Nephron progenitor cell (in vitro differentiated cells): Measurements from ENCODE around the gene ANKRD11.

Experiments
- DNase-seq: peaks from one replicate; pipeline ENCODE4 v3.0.0; 2021
- H3K27ac Mint-ChIP-seq: 2 replicates; pipeline ENCODE4 v1.8.0; 2021; ENCODE audit warnings: mild to moderate bottlenecking, moderate library complexity, mixed read lengths
- H3K27me3 Mint-ChIP-seq: 2 replicates; pipeline ENCODE4 v1.8.0; 2021; ENCODE audit warnings: mild to moderate bottlenecking, low read depth, mixed read lengths; ENCODE audit not compliant: poor library complexity
- H3K36me3 Mint-ChIP-seq: 2 replicates; pipeline ENCODE4 v1.8.0; 2021; ENCODE audit warnings: low read depth, mixed read lengths
- H3K4me1 Mint-ChIP-seq: 2 replicates; pipeline ENCODE4 v1.8.0; 2021; ENCODE audit warnings: mixed read lengths
- H3K4me3 Mint-ChIP-seq: 2 replicates; pipeline ENCODE4 v1.8.0; 2021; ENCODE audit warnings: mild to moderate bottlenecking, moderate library complexity, mixed read lengths
- H3K9me3 Mint-ChIP-seq: 2 replicates; pipeline ENCODE4 v1.8.0; 2021; ENCODE audit warnings: mild to moderate bottlenecking, moderate library complexity, mixed read lengths
- TF ChIP-seq, protein P1 (sequence below): fragments of 200-600 bp; sonication (generic); IDR thresholded peaks from 2 replicates; pipeline ENCODE4 v1.5.0; 2021; ENCODE audit warnings: antibody characterized with exemption

Gene ANKRD11

DNA sequence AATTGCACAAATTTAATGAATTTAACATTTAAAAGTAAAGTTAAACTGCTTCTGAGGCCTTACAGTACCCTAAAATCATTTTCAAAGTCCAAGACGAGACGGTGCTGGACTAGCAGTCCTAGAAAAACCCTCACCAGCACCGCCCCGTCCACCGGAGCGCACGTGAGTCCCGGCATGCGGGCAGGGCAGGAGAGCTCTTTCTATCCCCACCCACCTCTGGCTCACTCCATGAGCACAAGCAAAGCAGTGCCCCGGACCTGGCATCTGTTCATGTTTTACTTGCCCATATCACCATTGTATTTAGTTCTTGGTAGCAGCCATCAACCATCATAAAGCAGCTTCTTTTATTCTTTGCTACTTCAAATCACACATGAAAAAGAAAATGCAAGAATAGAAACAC lies 41.7 kb downstream of the ANKRD11 start:
- no peak overlapping the region for H3K27ac Mint-ChIP-seq

DNA sequence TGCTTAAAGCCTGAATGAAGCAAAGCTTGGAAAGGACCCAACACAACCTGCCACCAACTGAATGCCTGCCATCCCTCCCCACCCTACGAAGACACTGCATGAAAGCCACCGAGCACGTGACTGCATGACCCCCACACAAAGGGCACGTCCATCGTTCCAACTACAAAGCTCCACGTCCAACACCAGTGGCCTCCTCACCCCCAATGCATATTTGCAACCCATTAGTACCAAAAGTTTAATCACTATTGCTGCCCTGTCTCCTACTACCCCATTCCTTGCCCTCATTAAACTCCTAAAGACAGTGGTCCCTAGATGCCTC lies 43.4 kb downstream of the ANKRD11 start:
- H3K27ac Mint-ChIP-seq: peak overlapping the region; percentile 97
- TF ChIP-seq, protein P1, sequence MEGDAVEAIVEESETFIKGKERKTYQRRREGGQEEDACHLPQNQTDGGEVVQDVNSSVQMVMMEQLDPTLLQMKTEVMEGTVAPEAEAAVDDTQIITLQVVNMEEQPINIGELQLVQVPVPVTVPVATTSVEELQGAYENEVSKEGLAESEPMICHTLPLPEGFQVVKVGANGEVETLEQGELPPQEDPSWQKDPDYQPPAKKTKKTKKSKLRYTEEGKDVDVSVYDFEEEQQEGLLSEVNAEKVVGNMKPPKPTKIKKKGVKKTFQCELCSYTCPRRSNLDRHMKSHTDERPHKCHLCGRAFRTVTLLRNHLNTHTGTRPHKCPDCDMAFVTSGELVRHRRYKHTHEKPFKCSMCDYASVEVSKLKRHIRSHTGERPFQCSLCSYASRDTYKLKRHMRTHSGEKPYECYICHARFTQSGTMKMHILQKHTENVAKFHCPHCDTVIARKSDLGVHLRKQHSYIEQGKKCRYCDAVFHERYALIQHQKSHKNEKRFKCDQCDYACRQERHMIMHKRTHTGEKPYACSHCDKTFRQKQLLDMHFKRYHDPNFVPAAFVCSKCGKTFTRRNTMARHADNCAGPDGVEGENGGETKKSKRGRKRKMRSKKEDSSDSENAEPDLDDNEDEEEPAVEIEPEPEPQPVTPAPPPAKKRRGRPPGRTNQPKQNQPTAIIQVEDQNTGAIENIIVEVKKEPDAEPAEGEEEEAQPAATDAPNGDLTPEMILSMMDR: no peak
- H3K27me3 Mint-ChIP-seq: no peaks in the 10 kb centered on the region
- peaks cover 19% of the 10 kb centered on the region for H3K36me3 Mint-ChIP-seq
- peak overlapping the region; percentile 2 for H3K4me3 Mint-ChIP-seq
- H3K4me1 Mint-ChIP-seq: peaks cover 68% of the 10 kb centered on the region
- no peak for DNase-seq
- no peaks in the 10 kb centered on the region for H3K9me3 Mint-ChIP-seq

More for the DNA sequence above, 41.7 kb downstream of the ANKRD11 start:
- no peak for DNase-seq
- Mint-ChIP-seq H3K27me3 (no peaks in the 10 kb centered on the region), H3K4me1 (peaks cover 58% of the 10 kb centered on the region), H3K4me3 (no peak overlapping the region), H3K36me3 (peaks cover 13% of the 10 kb centered on the region), H3K9me3 (no peaks in the 10 kb centered on the region)
- TF ChIP-seq, protein P1: no peak

DNA sequence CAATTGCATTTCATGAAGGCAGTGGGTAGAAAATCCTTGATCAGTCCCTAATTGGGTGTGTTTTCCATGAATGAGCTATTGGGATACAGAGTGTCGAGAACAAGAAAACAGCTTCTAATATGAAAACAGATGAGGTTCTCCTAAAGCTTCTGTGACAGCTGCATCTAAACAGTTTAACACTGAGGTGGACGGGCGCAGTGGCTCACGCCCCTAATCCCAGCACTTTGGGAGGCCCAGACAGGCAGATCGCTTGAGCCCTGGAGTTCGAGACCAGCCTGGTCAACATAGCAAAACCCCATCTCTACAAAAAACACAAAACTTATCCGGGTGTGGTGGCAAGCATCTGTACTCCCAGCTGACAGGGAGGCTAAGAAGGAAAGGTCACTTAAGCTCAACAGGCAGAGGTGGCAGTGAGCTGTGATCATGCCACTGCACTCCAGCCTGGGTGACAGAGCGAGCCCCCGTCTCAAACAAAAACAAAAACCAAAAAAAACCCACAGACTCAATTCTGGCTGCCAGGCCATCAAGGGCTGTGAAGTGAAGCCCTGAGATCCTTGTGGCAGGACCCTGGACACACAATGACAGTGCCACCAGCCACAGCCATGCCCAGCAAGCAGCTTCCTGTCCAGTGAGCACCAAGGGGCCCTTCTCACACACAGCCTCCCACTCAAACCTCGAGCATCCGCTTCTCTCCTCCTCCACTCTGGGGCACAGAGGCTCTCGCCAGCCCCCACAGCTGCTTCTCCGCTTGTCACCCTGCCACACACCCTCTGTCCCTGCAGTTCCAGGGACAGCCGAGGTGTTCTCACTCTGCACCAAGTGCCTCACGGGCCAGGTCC lies 44.0 kb downstream of the ANKRD11 start:
- H3K4me1 Mint-ChIP-seq: peaks cover 74% of the 10 kb centered on the region

GRCh38 chr16:89445166-89445565 lies 45.2 kb downstream of the ANKRD11 start:
- Mint-ChIP-seq H3K4me1 (peaks cover 83% of the 10 kb centered on the region), H3K27me3 (no peaks in the 10 kb centered on the region), H3K9me3 (no peaks in the 10 kb centered on the region), H3K36me3 (peaks cover 26% of the 10 kb centered on the region), H3K27ac (peak overlapping the region; percentile 90), H3K4me3 (no peak overlapping the region)
- DNase-seq: no peak
- TF ChIP-seq, protein P1: no peak

More for the DNA sequence above, 44.0 kb downstream of the ANKRD11 start:
- TF ChIP-seq, protein P1: no peak
- no peak for DNase-seq
- Mint-ChIP-seq H3K9me3 (no peaks in the 10 kb centered on the region), H3K36me3 (peaks cover 22% of the 10 kb centered on the region), H3K27me3 (no peaks in the 10 kb centered on the region), H3K27ac (peak overlapping the region; percentile 97), H3K4me3 (peak overlapping the region; percentile 2)

GRCh38 chr16:89444728-89445127 lies 45.6 kb downstream of the ANKRD11 start:
- Mint-ChIP-seq H3K27me3 (no peaks in the 10 kb centered on the region), H3K27ac (peak overlapping the region; percentile 77), H3K4me3 (no peak overlapping the region), H3K9me3 (no peaks in the 10 kb centered on the region), H3K36me3 (peaks cover 27% of the 10 kb centered on the region), H3K4me1 (peaks cover 84% of the 10 kb centered on the region)
- TF ChIP-seq, protein P1: no peak
- no peak for DNase-seq
